H1 (cell line): Measurements from ENCODE around the gene LBHD1. TPM values are rescaled to one million over a fixed set of nuclear protein-coding genes. Genes with fewer than 3 reads are reported as not detected.

Experiments used
- CTCF ChIP-seq, 3 experiments: IDR thresholded peaks; 1 replicate in 2 of 3; 2 replicates in 1 of 3; pipeline versions ENCODE4 v1.5.1 to v1.6.1; 2011; ENCODE audit warnings: low read length in 3 of 3, mild to moderate bottlenecking in 3 of 3, inconsistent platforms in 2 of 3, low read depth in 1 of 3, moderate library complexity in 1 of 3; ENCODE audit not compliant: insufficient read depth in 1 of 3; ENCODE audit errors: control extremely low read depth in 1 of 3
- SRF ChIP-seq: IDR thresholded peaks from 2 replicates; pipeline ENCODE4 v1.6.1; 2011; ENCODE audit warnings: mild to moderate bottlenecking, low read depth, low read length, moderate library complexity
- polyA plus RNA-seq, 7 experiments: library from polyadenylated mRNA; depleted of rRNA in 3 of 7; stranded (reverse) in 5 of 7; unstranded in 2 of 7; fragments of >200 nt in 5 of 7; fragments of 200-250 nt in 2 of 7; gene quantifications; 1 replicate in 5 of 7; 2 replicates in 1 of 7; 4 replicates in 1 of 7; pipeline versions ENCODE4 v1.2.1 to v1.2.3, GENCODE V29; 2011 to 2013; ENCODE audit warnings: missing spikeins in 2 of 7, mixed read lengths in 2 of 7
- total RNA-seq: library from RNA; stranded (reverse); fragmentation: NEBNext Ultra II Directional; extraction: Animal tissue kit (Norgen Biotek cat#: 25700); gene quantifications from 2 replicates; pipeline ENCODE4 v1.2.1, GENCODE V29; 2021

LBHD1 gene
- total and polyA plus RNA-seq, 2 of the 8 experiments (the other 6 are each of a cell fraction or from before 2014, with no cell fraction given), result 2.3 to 5.2 TPM

GRCh38 chr11:62716816-62717215 is 44.7 kb upstream of the LBHD1 start (continued):
- TF ChIP-seq CTCF (IDR thresholded peaks at IDR 0.05; ENCODE audit: control extremely low read depth in 1 of 3, insufficient read depth in 1 of 3, low read depth in 1 of 3, low read length in 3 of 3) (no peak), SRF (no peak)
